Stimulated activated CD4-positive, alpha-beta T cell treated with anti-CD3 and anti-CD28 coated beads, TNF-alpha, amount 100 ng/mL, for 4 hours (primary cell): ENCODE data around the gene TFPT.

ENCODE experiments used
- DNase-seq, 3 experiments: peaks; one replicate each; pipeline ENCODE4 v3.0.0-alpha.2; 2020; ENCODE audit warnings: low read depth in 3 of 3

TFPT gene

DNA sequence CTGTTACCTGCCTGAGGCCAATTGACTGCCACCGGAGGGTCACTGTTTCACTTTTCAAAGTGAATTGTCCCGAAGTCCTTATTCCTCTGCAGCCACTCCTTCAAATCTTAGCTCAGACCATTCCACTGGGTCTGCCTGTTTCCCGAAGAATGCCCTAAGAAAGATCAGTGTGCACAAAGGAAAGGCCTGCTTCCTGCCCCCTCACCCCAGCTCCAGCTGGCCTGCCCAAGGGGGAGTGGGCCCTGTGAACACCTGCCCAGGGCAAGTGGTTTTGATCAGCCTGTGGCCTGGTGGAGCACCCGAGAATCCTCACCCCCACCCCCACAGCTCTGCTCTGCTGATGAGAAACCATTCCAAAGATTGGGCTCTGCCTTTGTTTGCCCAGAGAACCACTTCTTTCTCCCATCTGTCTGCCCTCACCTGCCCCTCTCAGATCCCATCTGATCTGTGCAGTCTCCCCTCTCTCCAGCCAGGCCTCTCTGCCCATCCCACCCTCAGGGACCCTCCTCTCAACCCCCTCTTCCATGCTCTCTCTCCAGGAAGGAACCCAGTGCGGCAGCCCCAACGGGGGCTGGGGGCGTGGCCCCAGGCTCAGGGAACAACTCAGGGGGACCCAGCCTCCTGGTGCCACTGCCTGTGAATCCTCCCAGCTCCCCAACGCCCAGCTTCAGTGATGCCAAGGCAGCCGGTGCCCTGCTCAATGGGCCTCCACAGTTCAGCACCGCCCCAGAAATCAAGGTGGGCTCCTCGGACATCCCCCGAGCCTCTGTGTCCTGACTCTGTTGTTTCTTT is 33.8 kb upstream of the TFPT start:
- no peak for DNase-seq

DNA sequence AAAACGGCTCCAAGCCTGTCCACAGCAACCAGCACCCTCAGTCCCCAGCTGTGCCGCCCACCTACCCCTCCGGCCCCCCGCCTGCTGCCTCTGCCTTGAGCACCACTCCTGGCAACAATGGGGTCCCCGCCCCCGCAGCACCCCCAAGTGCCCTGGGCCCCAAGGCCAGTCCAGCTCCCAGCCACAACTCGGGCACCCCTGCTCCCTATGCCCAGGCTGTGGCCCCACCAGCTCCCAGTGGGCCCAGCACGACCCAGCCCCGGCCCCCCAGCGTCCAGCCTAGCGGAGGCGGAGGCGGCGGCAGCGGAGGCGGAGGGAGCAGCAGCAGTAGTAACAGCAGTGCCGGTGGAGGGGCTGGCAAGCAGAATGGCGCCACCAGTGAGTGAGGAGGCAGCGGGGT is 32.7 kb upstream of the TFPT start:
- no peak for DNase-seq

DNA sequence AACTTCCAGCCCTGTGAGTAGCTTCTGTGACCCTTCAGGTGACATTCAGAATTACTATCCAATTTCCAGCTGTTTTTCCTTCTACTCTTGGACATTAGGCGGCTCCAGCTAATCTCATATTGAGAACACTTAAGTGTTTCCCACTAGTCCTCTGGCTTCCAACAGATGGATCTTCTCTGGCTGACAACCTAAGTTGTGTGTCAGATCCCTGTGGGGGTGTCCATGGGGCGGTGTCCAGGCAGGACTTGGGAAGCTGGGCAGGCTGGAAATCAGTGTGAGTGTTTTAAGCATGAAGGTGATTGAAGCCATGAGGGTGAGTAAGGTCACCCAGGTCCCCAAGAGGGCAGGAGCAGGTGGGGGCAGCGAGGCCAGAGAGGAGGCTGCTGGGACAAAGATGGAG is 32.2 kb upstream of the TFPT start:
- no peak for DNase-seq

DNA sequence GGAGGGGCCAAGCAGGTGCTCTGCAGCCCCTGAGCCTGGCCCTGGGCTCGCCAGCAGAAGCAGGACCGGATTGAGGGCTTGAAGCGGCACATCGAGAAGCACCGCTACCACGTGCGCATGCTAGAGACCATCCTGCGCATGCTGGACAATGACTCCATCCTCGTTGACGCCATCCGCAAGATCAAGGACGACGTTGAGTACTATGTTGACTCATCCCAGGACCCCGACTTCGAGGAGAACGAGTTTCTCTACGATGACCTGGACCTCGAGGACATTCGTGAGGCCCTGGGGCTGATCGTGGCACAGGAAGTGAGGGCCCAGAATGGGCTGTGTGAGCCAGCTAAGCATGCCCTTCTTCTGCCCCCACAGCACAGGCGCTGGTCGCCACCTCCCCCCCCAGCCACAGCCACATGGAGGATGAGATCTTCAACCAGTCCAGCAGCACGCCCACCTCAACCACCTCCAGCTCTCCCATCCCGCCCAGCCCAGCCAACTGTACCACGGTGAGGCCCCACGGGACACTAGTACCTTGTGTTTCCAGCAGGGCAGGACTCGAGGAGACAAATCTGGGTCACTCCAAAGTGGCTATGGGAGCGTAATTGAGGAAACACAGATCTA is 30.2 kb upstream of the TFPT start:
- DNase-seq: no peak

DNA sequence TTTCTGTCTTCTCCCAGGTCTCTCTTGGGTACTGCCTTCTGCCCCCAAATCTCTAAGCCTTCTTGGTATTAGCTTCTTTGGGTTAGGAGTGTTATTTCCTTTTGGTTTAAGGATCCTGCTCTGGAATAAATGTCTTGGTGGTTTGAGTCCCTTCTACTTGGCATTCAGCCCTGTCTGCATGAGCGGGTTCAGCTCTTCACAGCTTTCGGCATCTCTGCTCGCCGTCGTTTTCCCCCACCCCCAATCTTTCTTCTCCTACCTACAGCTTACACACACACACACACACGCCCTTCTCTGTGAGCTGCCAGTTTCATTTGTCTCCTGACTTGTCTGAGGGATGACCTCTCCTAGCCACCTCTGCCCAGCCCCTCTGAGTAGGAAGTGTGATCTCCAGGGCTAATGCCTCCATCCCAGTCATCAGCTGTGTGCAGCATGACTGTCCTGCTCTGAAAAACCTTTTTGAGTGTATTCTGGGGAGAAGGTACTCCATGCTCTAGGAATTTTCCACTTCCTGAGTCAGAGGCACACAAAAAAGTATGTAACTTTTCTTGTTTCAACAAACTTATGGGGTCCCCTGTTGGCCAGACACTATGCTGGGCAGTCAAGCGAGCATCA is 26.8 kb upstream of the TFPT start:
- no peak for DNase-seq

DNA sequence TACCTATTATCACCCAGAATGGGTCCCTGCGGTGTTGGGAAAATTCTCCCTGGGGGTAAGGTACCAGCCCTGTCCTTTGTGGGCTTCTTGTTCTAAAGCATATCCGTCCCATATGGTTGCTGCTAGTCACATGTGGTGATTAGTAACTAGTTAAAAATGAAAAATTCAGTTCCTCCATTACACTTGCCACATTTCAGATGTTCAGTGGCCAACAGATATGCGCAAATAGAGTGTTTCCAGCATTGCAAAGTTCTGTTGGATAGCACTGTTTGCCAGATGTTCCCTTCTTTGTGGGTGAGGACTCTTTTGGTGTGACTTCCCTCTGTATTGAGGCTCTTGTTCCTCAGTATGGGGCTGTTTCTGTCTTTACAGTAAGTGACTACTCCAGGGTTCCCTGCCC is 25.9 kb upstream of the TFPT start:
- DNase-seq: no peak

DNA sequence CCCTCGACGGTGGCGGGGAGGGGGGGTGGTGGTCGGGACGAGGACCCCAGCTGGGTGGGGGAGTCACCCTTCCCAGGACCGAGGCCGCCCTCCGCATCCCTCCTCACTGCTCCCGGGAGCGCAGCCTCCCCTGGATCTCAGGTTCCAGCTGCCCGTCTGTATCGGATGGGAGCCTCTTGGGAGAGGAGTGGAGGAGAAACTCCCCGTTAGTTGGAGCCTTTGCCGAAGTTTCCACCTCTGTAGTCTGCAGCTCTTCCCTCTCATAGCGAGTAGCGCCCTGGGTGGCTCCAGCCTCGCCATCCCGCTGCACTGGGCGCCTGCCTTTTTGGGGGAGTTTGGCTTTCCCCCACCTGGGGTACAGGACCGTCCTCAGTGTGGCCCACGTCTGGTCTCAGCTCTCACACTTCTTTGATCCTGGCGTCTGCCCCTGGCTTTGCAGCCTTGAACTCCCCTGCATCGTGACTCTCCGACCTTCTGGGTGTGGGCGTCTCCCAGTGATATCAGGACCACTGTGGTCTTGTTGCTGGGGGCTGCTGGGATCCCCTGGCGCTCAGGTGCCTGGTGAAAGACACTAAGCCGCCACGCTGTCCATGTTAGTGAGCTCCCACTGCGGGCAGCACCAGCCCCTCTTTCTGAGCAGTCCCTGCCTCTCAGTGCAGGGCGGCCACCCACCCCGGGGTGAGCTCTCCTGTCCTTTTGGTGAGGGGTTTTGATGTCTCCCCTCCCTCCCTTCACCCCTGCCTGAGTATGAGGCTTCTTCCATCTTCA is 23.2 kb upstream of the TFPT start:
- DNase-seq: no peak

DNA sequence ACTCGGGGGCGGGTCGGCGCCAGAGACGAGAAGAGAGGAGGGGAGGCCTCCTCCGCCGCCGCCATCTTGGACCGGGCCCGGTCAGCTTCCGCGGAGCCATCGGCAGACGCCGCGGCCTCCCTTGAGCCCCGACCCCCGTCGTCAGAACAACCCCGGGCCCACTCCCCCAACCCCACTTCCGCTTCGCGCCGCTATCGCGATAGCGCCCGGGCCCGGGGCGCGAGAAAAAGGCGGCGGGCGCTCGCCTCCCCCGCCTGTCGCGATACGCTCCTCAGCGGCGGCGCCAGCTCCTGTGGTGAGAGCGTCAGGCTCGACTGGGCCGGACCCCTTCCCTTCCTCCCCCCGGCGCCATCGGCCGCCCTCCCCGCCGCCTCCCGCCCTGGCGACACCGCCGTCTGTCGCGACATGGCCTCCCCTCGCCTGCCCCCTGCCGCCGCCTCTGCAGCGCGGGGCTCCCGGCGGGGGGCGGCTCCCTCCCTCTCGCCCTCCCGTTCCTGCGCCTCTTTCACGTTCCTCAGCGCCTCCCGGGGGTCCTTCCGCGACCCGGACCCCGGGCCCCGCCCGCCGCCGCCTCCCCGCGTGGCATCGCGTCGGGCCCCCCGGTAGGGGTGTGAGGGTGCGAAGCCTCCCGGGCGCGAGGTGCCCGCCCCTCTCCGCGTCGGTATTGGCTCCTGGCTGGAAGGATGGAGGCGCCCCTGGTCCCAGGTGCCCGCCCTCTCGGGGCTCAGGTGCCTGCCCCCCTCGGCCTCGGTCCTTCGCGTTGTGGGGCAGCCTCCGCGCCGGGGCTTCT is 22.4 kb upstream of the TFPT start, which contains the start of gene CNOT3:
TSS of gene CNOT3 (plus strand) at position 64 of the 790 bp plus-strand sequence. CDS start 5,217 bp downstream, outside the sequence.
- no peak for DNase-seq

DNA sequence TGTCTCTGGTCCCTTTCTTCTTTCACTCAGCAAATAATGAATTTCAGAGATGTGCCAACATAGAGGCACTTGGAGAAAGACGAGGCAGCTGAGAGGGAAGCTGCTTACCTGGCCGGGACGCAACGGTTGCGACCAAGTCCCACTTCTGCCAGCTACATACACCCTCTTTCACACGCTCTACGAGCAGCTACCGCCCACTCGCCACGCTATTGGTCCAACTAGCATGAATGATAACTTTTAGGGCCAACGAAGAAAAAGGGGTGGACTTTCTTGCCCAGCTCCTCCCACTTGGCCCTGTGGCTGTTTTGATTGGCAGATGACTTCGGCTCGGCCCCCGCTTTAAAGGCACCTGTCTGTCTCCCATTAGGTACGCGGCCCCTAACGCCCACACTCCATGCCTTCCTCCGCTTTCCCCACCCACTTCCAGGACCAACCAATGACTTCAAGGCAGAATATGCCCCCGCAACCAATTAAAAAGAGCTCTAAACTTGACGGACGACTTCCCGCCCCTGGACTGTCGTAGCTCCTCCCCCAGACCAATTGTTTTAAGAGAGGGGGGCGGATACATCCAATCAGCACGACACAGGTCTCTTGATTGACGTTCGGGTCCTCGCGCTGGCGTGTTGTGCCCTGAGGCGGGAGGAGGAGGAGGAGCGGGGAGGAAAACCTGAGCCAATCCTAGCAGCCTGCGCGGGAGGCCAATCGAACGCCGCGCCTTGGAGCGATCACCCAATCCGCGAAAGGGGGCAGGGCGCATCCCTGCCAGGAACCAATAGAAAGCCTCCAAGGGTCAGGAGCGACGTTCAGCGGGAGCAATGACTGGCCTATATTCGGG is 21.6 kb upstream of the TFPT start:
- DNase-seq: peak; percentile 85 to 99 (median 97)

DNA sequence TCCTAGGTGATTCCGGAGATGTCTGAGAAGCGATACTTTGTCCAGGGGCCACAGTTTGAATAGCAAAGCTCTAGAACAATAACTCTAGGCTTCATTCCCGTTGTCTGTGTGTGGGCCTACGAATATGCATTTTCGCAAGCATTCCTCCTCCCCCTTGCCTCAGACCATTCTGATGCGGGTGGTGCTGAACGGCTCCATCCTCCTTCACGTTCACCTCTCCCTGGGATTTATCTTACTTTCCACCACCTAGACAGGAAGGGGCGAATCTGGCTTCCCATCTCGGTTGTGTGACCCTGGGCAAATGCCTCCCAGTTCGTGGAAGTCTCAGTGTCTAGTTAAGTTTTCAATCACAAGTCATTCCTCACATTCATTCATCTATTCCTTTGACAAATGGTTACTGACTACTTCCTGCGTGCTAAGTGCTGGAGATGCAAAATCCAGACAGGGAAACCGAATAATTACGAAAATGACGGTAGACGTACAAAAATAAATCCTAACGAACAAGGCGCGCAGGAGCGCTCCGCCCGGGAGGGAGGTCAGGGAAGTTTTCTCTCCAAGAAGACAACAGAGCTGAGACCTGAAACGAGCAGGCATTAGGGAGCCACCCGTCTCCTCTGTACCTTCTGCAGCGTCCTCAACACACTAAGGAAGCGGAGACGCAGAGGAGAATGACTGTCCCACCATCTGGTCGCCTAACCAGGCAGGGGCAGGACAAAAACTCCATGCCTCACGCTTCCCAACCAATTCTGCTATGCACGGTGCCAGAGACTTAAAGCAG is 20.8 kb upstream of the TFPT start:
- no peak for DNase-seq

DNA sequence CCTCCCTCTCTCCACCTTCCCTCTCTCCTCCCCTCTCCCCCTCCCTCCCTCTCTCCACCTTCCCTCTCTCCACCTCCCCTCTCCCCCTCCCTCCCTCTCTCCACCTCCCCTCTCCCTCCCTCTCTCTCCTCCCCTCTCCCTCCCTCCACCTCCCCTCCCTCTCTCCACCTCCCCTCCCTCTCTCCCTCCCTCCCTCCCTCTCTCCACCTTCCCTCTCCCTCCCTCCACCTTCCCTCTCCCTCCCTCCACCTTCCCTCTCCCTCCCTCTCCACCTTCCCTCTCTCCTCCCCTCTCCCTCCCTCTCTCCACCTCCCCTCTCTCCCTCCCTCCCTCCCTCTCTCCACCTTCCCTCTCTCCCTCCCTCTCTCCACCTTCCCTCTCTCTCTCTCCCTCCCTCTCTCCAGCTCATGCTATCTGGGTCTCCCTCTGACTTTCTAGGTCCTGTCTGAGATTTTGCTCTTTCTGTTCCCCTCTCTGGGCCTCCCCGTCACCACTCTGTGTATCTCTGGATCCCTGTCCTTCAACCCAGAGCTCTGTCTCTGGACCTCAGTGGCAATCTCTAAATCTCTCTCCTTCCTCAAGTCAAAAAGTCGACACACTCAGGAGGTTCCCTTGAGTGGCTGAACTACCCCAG is 18.6 kb upstream of the TFPT start:
- DNase-seq: no peak

DNA sequence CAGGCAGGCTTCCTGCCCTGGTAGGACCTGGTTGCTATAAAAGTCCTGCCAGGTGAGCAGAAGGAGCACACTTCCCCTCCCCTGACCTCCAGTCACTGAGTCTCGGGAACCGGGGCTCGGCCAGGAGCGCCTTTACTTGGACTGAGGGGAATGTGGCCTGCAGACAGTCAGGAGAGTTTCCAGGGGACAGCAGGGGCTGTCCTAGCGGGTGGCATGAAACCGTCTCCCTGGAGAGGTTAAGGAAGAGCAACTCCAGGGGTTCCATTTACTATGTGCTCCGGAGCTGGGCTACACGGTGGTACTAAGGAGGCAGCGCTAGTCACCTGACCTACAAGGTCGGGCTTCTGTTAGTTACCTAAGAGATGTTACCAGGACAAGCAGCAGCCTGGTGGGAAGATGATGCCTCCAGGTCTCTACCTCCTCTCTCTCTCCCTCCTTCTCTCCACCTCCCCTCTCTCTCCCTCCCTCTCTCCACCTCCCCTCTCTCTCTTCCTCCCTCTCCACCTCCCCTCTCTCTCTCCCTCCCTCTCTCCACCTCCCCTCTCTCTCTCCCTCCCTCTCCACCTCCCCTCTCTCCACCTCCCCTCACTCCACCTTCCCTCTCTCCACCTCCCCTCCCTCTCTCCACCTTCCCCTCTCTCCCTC is 18.0 kb upstream of the TFPT start:
- DNase-seq: no peak

DNA sequence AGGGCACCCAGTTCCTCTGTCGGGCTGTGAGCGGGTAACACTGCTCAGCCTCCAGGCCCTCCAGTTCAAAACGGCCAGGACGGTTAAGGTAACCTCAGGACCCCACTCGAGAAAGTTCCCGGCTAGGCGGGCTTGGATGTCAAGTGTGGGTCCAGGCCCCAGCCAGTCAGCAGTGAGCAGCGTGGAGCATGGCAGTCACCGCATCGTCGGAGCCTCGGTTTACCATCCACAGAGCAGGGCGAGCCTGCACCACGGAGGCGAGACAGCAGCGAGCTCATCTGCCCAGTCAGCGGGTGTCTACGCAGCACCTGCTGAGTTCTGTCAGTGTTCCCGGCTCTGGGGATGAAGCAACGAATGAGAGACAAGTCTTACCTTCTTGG is 14.2 kb upstream of the TFPT start:
- no peak for DNase-seq

DNA sequence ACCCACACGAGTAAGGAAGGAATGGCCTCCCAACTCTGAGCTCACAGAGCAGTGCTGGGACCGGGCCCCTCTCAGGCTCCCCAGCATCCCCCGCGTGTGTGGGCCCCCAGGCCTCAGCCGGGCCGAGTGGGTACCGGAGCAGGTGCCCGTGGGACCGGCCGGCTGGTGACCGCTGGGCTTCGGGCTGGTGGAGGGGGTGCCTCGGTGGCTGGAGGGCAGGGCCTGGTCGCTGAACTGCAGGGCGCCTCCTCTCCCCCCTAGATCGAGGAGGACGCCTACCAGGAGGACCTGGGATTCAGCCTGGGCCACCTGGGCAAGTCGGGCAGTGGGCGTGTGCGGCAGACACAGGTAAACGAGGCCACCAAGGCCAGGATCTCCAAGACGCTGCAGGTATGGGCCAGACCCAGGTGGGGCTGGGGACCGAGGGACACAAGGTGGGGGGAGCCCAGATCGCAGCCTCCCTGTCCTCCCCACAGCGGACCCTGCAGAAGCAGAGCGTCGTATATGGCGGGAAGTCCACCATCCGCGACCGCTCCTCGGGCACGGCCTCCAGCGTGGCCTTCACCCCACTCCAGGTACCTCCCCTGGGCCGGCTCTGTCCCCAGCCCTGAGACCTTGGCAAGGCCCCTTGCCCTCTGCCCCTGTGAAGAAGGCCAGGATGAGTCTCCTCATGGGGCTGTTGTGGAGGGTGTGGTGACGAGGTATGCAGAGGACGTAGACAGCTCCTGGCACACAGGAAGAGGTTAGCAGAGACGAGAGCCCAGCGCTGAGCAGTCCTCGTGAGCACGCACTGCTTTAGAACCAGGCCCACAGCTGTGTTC is 13.5 kb upstream of the TFPT start:
- DNase-seq: no peak

DNA sequence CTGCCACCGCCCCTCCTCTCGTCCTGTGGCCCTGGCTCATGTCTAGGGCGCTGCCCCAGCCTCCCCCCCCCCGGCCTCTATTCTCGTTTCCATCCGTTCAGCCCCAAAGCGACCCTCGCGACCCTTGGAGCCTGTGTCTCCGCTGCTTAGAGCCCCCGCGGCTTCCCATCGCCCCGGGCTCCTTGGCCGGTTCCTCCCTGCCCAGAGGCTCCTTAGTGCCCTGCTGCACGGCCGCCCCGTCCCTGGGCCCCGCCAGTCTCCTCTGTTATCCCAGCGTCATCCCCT is 12.9 kb upstream of the TFPT start:
- no peak for DNase-seq

DNA sequence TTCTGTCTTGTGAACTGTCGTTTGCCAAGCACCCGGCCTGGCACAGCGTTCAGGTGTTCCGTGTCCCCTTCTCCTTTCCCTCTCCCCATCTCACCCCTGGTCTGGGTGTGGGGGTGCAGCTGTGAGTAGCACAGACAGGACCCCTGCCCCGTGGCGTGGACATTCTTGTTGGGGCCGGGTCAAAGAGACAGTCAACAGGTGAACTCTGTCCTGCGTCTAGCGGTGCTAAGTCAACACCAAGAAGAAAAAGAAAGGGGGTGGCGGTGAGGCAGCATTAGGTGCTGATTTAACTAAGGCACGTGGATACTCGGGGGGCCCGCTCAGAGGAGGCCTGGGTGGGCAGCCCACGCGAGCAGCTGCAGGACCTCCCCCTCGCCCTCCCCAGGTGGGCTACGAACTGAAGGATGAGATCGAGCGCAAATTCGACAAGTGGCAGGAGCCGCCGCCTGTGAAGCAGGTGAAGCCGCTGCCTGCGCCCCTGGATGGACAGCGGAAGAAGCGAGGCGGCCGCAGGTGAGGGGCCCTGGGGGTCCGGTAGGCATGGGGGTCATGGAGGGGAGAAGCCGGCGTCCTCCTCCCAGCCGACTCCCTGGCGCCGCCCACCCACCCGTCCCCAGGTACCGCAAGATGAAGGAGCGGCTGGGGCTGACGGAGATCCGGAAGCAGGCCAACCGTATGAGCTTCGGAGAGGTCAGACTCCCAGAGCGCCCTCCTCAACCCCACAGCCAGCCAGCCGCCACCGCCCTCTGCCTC is 12.4 kb upstream of the TFPT start:
- no peak for DNase-seq

DNA sequence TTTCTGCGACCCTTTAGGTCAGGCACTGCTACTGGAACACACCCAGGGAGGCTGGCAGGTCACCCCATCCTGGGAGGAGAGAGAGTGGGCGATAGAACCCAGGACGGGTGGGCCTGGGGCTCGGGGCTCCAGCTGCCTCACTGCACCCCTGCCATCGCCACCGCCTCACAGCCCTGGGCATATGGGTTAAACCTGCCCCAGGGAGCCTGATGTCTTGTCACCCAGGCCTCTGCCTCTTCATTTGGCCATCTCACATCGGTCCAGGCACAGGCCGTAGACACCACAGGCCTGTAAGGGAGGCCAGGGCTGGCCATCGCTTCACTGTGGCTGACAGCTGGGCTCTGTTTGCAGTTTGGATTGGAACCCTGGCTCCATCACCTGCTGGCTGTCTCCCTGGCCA is 10.3 kb upstream of the TFPT start:
- DNase-seq: no peak

DNA sequence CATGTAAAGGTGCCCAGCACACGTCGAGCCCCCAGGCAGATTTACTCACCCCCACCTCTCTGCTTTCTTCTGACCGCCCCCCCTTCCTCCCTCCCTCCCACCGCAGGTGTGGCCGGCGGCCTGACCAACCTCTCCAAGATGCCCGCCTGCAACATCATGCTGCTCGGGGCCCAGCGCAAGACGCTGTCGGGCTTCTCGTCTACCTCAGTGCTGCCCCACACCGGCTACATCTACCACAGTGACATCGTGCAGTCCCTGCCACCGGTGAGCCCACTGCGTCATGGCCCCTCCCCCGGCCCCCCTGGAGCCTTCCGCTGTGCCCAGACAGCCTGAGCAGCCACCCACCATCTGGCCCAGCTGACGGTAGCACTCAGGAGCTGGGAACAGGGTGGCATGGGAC is 8.9 kb upstream of the TFPT start:
- DNase-seq: no peak
